Progenitor cell of endocrine pancreas (in vitro differentiated cells): Measurements from ENCODE around the gene TET3. TPM values are rescaled to one million over a fixed set of nuclear protein-coding genes. Genes with fewer than 3 reads are reported as not detected.

Experiments used
- DNase-seq: peaks from one replicate; pipeline ENCODE4 v3.0.0; 2021; ENCODE audit warnings: low spot score; ENCODE audit not compliant: unreplicated experiment
- H3K27ac Mint-ChIP-seq: 2 replicates; pipeline ENCODE4 v1.8.0; 2021; ENCODE audit warnings: mild to moderate bottlenecking, moderate library complexity, mixed read lengths
- H3K27me3 Mint-ChIP-seq: 2 replicates; pipeline ENCODE4 v1.8.0; 2021; ENCODE audit warnings: mixed read lengths
- H3K36me3 Mint-ChIP-seq: 2 replicates; pipeline ENCODE4 v1.8.0; 2022; ENCODE audit warnings: mixed read lengths; ENCODE audit not compliant: insufficient read depth
- H3K4me1 Mint-ChIP-seq: 2 replicates; pipeline ENCODE4 v1.8.0; 2021; ENCODE audit warnings: low read depth, mixed read lengths
- H3K4me3 Mint-ChIP-seq: 2 replicates; pipeline ENCODE4 v1.8.0; 2021; ENCODE audit warnings: low read depth, mild to moderate bottlenecking, moderate library complexity, mixed read lengths
- H3K9me3 Mint-ChIP-seq: 2 replicates; pipeline ENCODE4 v1.8.0; 2021; ENCODE audit warnings: low read depth, mixed read lengths
- total RNA-seq: library from RNA; stranded (reverse); gene quantifications from 2 replicates; pipeline ENCODE4 v1.2.1, GENCODE V29; 2021
- TF ChIP-seq, protein P1 (sequence below): fragments of 200-600 bp; sonication (generic); IDR thresholded peaks from one replicate; pipeline ENCODE4 v1.5.0; 2021; ENCODE audit warnings: antibody characterized with exemption, mild to moderate bottlenecking; ENCODE audit not compliant: unreplicated experiment

TET3 gene
- total RNA-seq, 1 donor from 2014 or later, result 40.7 TPM

DNA sequence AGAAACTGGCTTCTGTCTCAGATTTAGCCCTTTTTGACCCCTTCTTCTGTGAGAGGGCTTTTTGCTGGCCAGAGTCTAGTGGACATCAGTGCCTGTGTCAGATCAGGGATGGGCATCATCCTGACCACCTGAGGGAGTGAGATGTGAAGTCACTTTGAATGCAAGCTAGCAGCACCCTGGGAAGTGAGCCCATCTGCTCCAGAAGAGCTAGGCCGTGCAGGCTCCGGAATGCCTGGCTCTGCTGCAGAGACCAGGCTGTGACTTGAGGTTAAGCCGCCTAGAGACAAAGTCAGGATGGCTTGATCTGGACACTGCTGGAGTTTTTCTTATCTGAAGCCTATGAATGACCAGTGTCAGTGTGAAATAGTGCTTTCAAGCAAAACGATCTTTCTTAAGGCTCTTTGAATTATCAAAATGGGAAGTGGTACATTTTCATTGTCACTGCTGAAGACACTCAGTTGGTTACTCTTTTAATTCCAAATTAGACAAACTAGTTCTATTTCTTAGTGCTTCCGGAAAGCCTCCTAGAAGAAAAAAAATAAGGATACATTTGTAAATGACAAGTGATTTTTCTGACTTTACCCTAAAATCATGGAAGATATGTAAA lies 37.2 kb upstream of the TET3 start:
- Mint-ChIP-seq H3K36me3 (peaks cover 29% of the 10 kb centered on the region), H3K27me3 (no peaks in the 10 kb centered on the region), H3K4me3 (no peak overlapping the region), H3K9me3 (no peaks in the 10 kb centered on the region), H3K27ac (no peak overlapping the region), H3K4me1 (peaks cover 5% of the 10 kb centered on the region)
- no peak for DNase-seq
- TF ChIP-seq, protein P1, sequence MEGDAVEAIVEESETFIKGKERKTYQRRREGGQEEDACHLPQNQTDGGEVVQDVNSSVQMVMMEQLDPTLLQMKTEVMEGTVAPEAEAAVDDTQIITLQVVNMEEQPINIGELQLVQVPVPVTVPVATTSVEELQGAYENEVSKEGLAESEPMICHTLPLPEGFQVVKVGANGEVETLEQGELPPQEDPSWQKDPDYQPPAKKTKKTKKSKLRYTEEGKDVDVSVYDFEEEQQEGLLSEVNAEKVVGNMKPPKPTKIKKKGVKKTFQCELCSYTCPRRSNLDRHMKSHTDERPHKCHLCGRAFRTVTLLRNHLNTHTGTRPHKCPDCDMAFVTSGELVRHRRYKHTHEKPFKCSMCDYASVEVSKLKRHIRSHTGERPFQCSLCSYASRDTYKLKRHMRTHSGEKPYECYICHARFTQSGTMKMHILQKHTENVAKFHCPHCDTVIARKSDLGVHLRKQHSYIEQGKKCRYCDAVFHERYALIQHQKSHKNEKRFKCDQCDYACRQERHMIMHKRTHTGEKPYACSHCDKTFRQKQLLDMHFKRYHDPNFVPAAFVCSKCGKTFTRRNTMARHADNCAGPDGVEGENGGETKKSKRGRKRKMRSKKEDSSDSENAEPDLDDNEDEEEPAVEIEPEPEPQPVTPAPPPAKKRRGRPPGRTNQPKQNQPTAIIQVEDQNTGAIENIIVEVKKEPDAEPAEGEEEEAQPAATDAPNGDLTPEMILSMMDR, result no peak

DNA sequence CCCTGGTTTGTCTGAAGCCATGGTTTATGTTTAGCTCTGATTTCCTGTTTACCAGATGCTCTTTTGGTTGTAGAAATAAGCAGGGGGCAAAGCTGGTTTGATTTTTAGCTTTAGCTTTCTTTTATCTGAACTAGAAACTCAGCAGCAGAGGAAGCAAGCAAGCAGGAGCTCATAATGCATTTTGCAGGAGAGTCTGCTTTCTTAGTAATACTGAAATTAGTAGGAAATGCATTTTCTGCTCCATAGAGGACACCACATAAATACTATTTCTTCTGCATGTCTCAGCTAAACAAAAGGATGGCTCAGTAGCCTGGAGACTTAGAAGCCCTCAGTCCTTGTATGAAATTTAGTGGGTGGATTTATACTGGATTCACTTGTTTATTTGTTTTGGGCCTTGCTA lies 34.9 kb upstream of the TET3 start:
- H3K27me3 Mint-ChIP-seq, result no peaks in the 10 kb centered on the region
- H3K4me1 Mint-ChIP-seq, result peaks cover 5% of the 10 kb centered on the region
- DNase-seq, result no peak
- H3K9me3 Mint-ChIP-seq, result no peaks in the 10 kb centered on the region
- no peak overlapping the region for H3K27ac Mint-ChIP-seq
- no peak overlapping the region for H3K4me3 Mint-ChIP-seq
- TF ChIP-seq, protein P1, result no peak
- H3K36me3 Mint-ChIP-seq, result peaks cover 34% of the 10 kb centered on the region

DNA sequence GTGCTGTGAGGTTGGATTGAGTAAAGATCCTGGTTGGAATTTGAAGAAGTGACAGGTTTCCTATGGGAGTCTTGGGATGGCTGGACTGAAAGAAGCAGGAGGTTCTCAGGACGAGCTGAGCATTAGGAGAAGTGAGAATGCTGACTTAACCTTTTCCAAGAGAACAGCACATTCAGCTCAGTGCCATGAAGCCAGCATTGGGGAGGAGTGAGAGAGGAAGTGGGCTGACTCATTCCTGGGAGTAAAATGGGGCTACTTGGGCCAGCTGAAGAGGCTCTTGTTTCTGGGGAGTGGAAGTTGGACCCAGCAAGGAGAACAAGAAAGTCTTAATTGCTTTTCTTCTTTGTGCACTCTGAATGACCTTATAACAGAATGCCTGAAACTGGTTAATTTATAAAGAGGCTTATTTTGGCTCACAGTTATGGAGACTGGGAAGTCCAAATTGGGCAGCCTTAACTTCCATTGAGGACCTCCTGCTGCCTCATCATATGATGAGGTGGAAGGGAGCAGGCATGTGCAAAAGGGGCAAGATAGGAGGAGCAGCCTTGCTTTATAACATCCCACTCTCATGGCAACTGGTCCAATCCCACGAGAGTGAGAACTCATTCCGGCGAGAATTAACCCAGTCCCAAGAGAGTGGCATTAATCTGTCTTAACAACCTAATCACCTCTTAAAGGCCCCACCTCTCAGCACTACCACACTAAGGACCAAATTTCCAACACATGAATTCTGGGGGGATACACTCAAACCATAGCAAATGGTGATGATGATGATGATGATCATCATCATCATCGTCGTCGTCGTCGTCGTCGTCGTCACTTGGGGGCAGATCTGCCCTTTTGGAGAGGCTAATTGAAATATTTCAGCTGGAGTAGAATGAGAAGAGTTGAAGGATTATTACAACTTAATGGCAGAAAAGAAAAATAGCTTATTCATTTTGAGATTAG lies 31.9 kb upstream of the TET3 start:
- peaks cover 5% of the 10 kb centered on the region for H3K4me1 Mint-ChIP-seq
- H3K27me3 Mint-ChIP-seq, result no peaks in the 10 kb centered on the region
- no peak overlapping the region for H3K27ac Mint-ChIP-seq
- no peak overlapping the region for H3K4me3 Mint-ChIP-seq
- H3K36me3 Mint-ChIP-seq, result peaks cover 39% of the 10 kb centered on the region
- TF ChIP-seq, protein P1, result no peak
- no peaks in the 10 kb centered on the region for H3K9me3 Mint-ChIP-seq
- DNase-seq, result no peak

DNA sequence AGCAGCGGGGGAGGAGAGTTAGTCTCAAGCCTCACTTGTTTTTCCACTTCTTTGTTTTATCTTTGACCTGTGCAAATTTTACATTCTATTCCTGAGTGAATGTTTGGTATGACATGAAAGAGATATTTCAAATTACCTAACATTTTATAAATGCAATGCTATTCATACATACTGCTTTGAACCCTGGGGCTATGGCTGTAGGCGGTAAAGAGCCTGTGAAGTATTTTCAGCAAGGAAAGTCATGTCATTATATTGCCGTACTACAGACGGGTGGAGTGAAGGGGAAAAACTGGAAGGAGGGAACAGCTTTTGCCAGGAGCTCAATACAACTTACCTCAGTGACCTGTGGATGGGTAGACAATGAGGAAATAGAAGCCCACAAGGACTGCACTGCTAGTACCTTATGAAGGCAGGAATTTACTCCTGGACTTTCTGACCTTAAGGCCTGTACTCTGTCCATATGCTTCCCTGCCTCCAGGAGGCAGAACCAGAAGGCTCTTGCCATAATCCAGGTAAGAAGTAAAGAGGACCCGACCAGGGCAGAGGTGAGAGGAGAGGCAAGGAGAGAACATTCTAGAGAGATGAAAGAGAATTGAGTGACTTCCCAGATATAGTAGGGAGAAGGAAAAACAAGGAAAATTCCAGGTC lies 28.4 kb upstream of the TET3 start:
- Mint-ChIP-seq H3K9me3 (no peaks in the 10 kb centered on the region), H3K27ac (no peak overlapping the region), H3K4me1 (no peaks in the 10 kb centered on the region), H3K36me3 (peaks cover 35% of the 10 kb centered on the region), H3K4me3 (no peak overlapping the region), H3K27me3 (no peaks in the 10 kb centered on the region)
- TF ChIP-seq, protein P1, result no peak
- no peak for DNase-seq

DNA sequence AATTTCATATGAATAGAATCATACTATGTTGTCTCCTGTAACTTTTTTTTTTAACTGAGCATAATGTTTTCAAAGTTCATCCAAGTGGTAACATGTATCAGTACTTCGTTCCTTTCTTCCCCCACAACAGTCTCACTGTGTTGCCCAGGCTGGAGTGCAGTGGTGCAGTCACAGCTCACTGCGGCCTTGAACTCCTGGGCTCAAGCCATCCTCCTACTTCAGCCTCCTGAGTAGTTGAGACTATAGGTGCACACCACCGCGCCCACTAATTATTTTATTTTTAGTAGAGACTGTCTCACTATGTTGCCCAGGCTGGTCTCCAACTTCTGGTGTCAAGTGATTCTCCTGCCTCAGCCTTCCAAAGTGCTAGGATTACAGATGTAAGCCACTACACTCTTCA lies 23.4 kb upstream of the TET3 start:
- H3K36me3 Mint-ChIP-seq, result peaks cover 23% of the 10 kb centered on the region
- H3K4me3 Mint-ChIP-seq, result no peak overlapping the region
- H3K9me3 Mint-ChIP-seq, result peaks cover 7% of the 10 kb centered on the region

More for the DNA sequence above, 23.4 kb upstream of the TET3 start:
- Mint-ChIP-seq H3K4me1 (no peaks in the 10 kb centered on the region), H3K27me3 (no peaks in the 10 kb centered on the region), H3K27ac (no peak overlapping the region)
- TF ChIP-seq, protein P1, result no peak
- no peak for DNase-seq
